ENCODE measurements around the gene SLC25A39. TPM values are rescaled to one million over a fixed set of nuclear protein-coding genes. Genes with fewer than 3 reads are reported as not detected.

SLC25A39 gene
- total and polyA plus RNA-seq, 2 of the 13 experiments (the other 11 are each of a cell fraction or from before 2014, with no cell fraction given), result 144 to 151 TPM

DNA sequence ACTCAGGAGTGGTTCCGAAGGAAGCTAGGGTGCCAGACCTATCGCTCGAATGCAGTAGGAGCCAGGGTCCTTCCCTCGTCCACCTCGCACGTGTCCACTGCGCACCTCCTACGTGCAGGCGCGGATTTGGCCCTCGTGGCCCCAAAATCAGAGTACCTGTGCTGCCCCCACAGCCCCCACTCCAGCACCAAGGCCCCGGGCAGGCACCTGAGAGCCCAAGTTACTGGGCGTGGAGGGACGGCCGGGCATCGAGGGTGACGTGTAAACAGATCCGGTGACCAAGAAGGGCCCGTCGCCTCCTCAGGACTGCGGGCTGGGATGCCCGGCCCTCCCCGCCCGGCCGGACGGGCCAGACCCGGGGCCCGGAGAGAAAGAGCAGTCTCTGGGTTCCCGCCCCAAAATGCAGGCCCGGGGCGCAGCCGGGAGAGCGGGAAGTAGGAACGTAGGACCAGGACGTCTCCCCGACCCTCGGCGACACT, 492 bp downstream of the SLC25A39 start (continued):
- TF ChIP-seq CREB3 (CRISPR knock-in tag; IDR thresholded peaks at IDR 0.05), result no peak
- TF ChIP-seq HMGXB3 (CRISPR knock-in tag; IDR thresholded peaks at IDR 0.05; ENCODE audit: borderline replicate concordance), result no peak
- no peak for TF ChIP-seq TBL1XR1 (IDR thresholded peaks at IDR 0.05; ENCODE audit: borderline replicate concordance, low read length, partially characterized antibody)
- no peak for TF ChIP-seq GRHL1 (CRISPR knock-in tag; conservative IDR thresholded peaks at IDR 0.05)
- no peak for TF ChIP-seq HNF4A (CRISPR knock-in tag; IDR thresholded peaks at IDR 0.05)
- TF ChIP-seq KMT2B (CRISPR knock-in tag; IDR thresholded peaks at IDR 0.05), result peak; percentile 37; the same call in 1 of the 2 replicates
- TF ChIP-seq MATR3 (CRISPR knock-in tag; IDR thresholded peaks at IDR 0.05), result no peak
- no peak for TF ChIP-seq ZFYVE20 (CRISPR knock-in tag; IDR thresholded peaks at IDR 0.05; ENCODE audit: borderline replicate concordance, low read depth)
- no peak for TF ChIP-seq ZNF530 (CRISPR knock-in tag; IDR thresholded peaks at IDR 0.05; ENCODE audit: low read depth)
- TF ChIP-seq HMGXB4 (CRISPR knock-in tag; IDR thresholded peaks at IDR 0.05; ENCODE audit: borderline replicate concordance in 1 of 2, low read depth in 1 of 2), result peak in 1 of 2 experiments; percentile 74; a peak in 3 of 4 replicates
- TF ChIP-seq NKX3-1 (CRISPR knock-in tag; IDR thresholded peaks at IDR 0.05), result no peak
- peak; percentile 48 for TF ChIP-seq ZNF18 (CRISPR knock-in tag; IDR thresholded peaks at IDR 0.05; ENCODE audit: insufficient replicate concordance)
- no peak for TF ChIP-seq CBX5 (CRISPR knock-in tag; IDR thresholded peaks at IDR 0.05; ENCODE audit: borderline replicate concordance)
- no peak for TF ChIP-seq ZNF652 (CRISPR knock-in tag; IDR thresholded peaks at IDR 0.05; ENCODE audit: borderline replicate concordance, low read depth)
- no peak for TF ChIP-seq ZNF878 (CRISPR knock-in tag; IDR thresholded peaks at IDR 0.05)
- no peak for TF ChIP-seq ZNF777 (CRISPR knock-in tag; IDR thresholded peaks at IDR 0.05)
- TF ChIP-seq ZNF672 (CRISPR knock-in tag; IDR thresholded peaks at IDR 0.05), result no peak
- no peak for TF ChIP-seq ZNF10 (CRISPR knock-in tag; IDR thresholded peaks at IDR 0.05; ENCODE audit: borderline replicate concordance, low read depth)
- no peak for TF ChIP-seq ARNT2 (CRISPR knock-in tag; IDR thresholded peaks at IDR 0.05; ENCODE audit: low read depth)
